Measurements from ENCODE around the gene SGSH.

- TF ChIP-seq, protein P1, sequence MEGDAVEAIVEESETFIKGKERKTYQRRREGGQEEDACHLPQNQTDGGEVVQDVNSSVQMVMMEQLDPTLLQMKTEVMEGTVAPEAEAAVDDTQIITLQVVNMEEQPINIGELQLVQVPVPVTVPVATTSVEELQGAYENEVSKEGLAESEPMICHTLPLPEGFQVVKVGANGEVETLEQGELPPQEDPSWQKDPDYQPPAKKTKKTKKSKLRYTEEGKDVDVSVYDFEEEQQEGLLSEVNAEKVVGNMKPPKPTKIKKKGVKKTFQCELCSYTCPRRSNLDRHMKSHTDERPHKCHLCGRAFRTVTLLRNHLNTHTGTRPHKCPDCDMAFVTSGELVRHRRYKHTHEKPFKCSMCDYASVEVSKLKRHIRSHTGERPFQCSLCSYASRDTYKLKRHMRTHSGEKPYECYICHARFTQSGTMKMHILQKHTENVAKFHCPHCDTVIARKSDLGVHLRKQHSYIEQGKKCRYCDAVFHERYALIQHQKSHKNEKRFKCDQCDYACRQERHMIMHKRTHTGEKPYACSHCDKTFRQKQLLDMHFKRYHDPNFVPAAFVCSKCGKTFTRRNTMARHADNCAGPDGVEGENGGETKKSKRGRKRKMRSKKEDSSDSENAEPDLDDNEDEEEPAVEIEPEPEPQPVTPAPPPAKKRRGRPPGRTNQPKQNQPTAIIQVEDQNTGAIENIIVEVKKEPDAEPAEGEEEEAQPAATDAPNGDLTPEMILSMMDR (IDR thresholded peaks at IDR 0.05): no peak
- TF ChIP-seq POLR2AphosphoS5 (IDR thresholded peaks at IDR 0.05; ENCODE audit: insufficient read depth in 1 of 2, low read depth in 1 of 2): no peak
These were observed 5.1 kb upstream of the SGSH start for GRCh38 chr17:80225230-80225629.

Data from vagina (tissue), 2 donors.